Activated CD8-positive, alpha-beta memory T cell treated with anti-CD3 and anti-CD28 coated beads for 1 hour (primary cell): Measurements from ENCODE around the gene BTBD1.

Source experiments
- DNase-seq, 2 donors: peaks; one replicate each; pipeline ENCODE4 v3.0.0-alpha.2; 2020; ENCODE audit warnings: low read depth in 1 of 2; ENCODE audit errors: extremely low read depth in 1 of 2

BTBD1 gene

GRCh38 chr15:82995938-82996337 is 71.1 kb downstream of the BTBD1 start:
- DNase-seq, result no peak

GRCh38 chr15:82995076-82995475 is 72.0 kb downstream of the BTBD1 start:
- no peak for DNase-seq

DNA sequence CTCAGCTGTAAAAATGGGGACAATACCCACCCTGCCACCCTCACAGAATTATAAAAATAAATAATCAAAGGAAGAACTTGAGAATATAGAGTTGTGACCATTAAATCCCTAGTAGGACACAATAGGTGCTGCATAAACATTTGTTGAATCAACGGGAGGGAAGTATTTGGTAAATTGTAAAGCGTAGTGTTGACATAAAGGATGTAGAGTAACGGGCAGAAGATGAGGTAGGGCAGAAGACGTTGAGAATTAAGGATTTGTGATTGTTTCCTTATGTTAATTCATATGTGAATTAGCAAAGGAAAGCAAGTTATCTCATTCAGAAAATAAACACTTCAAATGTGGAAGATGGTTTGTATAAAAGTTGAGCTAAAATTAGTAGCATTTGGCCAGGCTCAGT is 73.9 kb downstream of the BTBD1 start:
- no peak for DNase-seq

DNA sequence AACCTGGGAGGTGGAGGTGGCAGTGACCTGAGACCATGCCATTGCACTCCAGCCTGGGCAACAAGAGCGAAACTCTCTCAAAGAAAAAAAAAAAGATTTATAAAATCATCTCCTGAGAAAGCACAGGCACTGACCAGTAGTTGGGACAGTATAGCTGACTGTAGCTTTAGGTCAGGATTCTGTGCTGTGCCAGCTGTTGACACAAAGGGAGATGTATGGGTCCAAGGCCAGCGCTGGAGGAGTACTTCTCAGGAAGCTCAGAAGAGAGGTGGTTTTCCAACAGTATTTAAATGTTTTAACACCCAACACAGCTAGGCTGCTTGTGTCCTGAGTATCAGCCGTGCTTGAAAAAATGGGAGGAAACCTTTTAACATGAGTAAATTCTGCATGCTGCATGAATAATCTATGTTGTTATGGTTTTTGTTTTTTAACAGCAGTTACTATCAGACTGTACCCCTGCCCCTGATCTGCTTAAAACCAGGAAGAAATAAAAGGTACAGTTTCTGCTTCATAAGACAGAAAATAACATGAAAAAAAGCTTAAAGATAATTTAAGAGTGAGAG is 74.5 kb downstream of the BTBD1 start:
- no peak for DNase-seq

DNA sequence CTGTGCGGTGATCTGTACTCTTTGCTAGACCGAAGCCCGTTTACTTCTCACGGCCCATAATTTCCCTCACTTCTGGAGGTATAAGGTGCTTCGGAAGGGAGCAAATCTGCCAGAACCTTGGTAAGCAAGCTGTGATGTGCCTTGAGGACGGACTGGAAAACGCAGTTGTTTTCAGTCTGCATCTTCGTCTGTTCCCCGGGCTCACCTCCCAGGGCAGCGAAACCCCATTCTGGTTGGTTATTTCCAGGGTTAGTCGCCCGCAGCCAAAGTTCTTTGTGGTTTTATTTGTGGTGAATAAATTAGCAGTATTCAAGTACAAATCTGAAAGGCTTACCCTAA is 80.6 kb downstream of the BTBD1 start:
- DNase-seq, result no peak

GRCh38 chr15:82985688-82986441 is 81.2 kb downstream of the BTBD1 start, which contains the start of gene RAMAC:
TSS of gene RAMAC (plus strand) at chr15:82986210. CDS start at chr15:82989019, 2,809 bp downstream.
- DNase-seq, result peak; percentile 82 to 90

- no peak for DNase-seq
These were observed 86.1 kb downstream of the BTBD1 start for GRCh38 chr15:82980981-82981380.

GRCh38 chr15:82979726-82980125 is 87.3 kb downstream of the BTBD1 start:
- DNase-seq, result no peak

DNA sequence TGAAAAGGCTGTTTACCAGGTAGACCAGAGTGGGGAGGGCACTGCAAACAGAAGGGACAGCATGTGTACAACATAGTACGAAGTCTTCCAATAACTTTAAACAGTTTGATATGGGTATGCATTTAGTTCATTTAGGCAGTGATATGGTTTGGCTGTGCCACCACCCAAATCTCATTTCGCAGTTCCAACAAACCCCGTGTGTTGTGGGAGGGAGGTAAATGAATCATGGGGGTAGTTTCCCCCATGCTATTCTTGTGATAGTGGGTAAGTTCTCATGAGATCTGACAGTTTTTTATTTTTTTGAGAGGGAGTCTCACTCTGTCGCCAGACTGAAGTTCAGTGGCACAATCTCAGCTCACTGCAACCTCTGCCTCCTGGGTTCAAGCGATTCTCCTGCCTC is 88.6 kb downstream of the BTBD1 start:
- no peak for DNase-seq

DNA sequence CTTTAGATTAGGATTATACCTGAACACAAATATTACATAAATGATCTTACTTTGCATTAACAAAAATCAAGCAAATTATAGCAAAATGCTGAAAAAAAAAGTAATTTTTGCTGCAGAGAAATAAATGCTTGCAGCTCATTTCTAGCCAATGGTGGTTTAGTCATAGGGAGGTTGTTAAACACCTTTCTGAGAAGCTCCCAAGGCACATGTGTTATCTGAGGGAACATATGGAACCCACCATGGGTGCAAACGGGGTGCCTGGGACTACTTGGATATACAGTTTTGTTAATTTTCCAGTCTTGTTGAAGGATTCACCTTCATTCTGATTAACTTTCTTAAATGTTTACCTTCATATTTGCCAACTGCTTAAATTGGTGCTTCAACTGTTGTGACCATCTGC is 90.0 kb downstream of the BTBD1 start:
- DNase-seq, result no peak

DNA sequence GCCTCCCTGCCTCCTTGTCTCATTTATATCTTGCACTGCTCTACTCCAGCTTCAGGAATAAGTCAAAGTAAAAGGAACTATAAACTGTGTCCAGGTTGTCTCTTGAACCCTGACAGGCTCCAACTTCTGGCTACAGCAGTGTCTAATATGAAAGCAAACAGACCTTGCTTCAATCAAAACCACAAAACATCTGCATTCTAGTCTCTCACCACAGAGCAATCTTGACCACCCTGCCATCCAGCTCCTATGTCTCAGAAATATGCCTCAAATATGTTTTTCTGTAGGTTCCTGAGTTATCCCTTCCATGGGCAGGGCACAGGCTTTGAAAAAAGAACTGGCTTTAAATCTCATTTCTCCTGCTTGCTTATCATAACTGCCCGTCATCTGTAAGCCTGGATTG is 94.1 kb downstream of the BTBD1 start:
- DNase-seq, result no peak

DNA sequence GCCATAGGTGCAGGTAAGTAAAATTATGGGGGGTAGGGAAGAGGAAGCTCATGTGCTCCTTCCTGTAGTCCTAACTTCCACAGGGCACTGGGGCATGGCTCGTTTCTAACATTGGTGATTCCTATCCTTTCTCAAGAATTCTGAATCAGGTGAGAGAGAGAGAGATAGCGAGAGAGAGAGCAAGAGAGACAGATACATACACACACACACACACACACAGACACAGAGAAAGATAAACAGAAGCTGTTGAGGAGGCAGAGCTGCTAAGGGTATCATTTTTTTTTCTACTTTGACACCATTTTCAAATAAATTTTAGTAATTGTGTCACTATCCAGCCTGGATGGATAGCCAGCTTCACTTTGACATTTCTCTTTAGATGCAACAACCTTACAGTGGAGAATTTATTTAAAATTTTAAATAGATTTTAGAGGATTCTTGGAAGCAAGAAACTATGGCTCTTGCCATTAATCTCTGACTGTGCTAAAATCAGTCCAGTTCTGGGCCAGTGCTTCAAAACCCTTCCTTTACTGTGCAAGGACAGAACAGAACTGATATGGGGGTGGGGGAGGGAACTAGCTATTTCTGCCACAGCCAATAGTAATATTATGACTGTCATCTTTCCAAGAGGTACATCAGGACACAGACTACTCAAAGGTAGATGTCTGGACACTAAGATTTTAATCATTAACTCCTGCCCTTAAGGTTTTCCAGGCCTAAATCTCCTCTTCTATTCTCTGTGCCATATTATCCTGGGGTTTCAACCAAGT is 95.7 kb downstream of the BTBD1 start:
- DNase-seq, result no peak

DNA sequence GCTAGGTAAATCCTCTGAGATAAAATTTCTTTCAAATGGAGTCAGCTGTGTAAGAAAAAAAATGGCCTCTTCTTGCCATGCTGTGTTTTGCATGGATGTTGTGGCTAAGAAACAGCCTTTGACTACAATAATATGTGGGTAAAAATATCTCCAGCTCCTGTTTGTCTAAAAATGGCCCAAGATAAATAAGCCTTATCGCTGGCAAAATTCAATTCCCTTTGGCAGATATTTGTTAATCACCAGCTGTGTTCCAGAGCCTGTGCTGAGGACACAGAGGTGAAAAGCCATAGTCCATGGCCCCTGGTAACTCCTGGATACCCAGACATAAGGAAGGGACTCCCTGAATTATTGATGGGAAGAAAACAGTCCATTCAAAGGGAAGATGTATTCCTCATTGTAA is 96.4 kb downstream of the BTBD1 start:
- DNase-seq, result no peak

GRCh38 chr15:82970078-82970686 is 96.9 kb downstream of the BTBD1 start:
- DNase-seq, result no peak

DNA sequence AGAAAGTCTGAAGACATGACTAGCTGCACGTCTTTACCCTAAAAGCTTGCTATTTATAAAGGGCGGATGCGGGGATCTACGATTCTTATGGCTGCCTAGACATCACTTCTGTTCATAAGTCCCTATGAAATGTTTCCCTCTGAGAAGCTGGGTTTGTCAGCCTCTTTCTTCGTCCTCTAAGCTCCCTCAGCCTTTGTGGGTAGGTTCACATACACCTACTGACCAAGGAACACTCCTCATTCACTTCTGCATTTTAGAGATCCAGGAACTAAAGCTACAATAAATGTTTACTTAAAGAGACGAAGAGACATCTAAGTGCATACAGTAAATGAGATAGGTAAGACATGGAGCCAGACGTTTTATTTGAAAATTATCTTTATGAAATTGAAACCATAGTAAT is 97.7 kb downstream of the BTBD1 start:
- DNase-seq, result no peak

GRCh38 chr15:82968066-82968465 is 99.0 kb downstream of the BTBD1 start:
- DNase-seq, result no peak

GRCh38 chr15:82966671-82967071 is 100.4 kb downstream of the BTBD1 start:
- no peak for DNase-seq
